Measurements from ENCODE around the gene CCL19. TPM values are rescaled to one million over a fixed set of nuclear protein-coding genes. Genes with fewer than 3 reads are reported as not detected.
"Not testable (repeated sequence)": the region's sequence is repeated elsewhere in the genome, so short reads cannot be mapped to it uniquely, and the experiment has no call there.

The CCL19 gene
- 1 to 10 TPM; 5.4 to 8.0 TPM for total RNA-seq

GRCh38 chr9:34690983-34691935 is at the start of gene CCL19:
CCL19 (minus strand) TSS chr9:34691276; CDS start chr9:34691139, 137 bp downstream.
- no peak for ATAC-seq (ENCODE audit: insufficient number of reproducible peaks, low FRiP score, low read depth)

GRCh38 chr9:34740176-34740575 is 49.1 kb upstream of the CCL19 start:
- H3K4me1 ChIP-seq (ENCODE audit: control insufficient read depth in 1 of 2, low read depth in 2 of 2); ATAC-seq (ENCODE audit: insufficient number of reproducible peaks, low FRiP score, low read depth); DNase-seq (ENCODE audit: low spot score); H3K9me3 ChIP-seq; H3K27ac ChIP-seq; H3K27me3 ChIP-seq (replicated peaks; ENCODE audit: insufficient read depth); H3K4me3 ChIP-seq; H3K36me3 ChIP-seq: not testable (repeated sequence)

More at GRCh38 chr9:34690983-34691935, at the start of gene CCL19:
- DNase-seq (ENCODE audit: low spot score), result no peak
- Histone ChIP-seq H3K27ac (no peak within 1 kb of the TSS), H3K4me3 (no peak within 1 kb of the TSS), H3K36me3 (no peaks in the 10 kb centered on the region), H3K27me3 (replicated peaks; ENCODE audit: insufficient read depth) (no peaks in the 10 kb centered on the region), H3K9me3 (no peaks in the 10 kb centered on the region), H3K4me1 (ENCODE audit: control insufficient read depth in 1 of 2, low read depth in 2 of 2) (peaks cover 3 to 42% of the 10 kb centered on the region in 2 donors)
- no peak for TF ChIP-seq CTCF (IDR thresholded peaks at IDR 0.05)

GRCh38 chr9:34737677-34738260 is 46.7 kb upstream of the CCL19 start:
- Histone ChIP-seq H3K4me1 (ENCODE audit: control insufficient read depth in 1 of 2, low read depth in 2 of 2) (no peaks in the 10 kb centered on the region), H3K9me3 (no peaks in the 10 kb centered on the region), H3K27ac (no peak overlapping the region), H3K4me3 (no peak overlapping the region), H3K27me3 (replicated peaks; ENCODE audit: insufficient read depth) (no peaks in the 10 kb centered on the region), H3K36me3 (no peaks in the 10 kb centered on the region)
- no peak for ATAC-seq (ENCODE audit: insufficient number of reproducible peaks, low FRiP score, low read depth)
- no peak for TF ChIP-seq CTCF (IDR thresholded peaks at IDR 0.05)
- no peak for DNase-seq (ENCODE audit: low spot score)

GRCh38 chr9:34734720-34735119 is 43.6 kb upstream of the CCL19 start:
- H3K4me1 ChIP-seq (ENCODE audit: control insufficient read depth in 1 of 2, low read depth in 2 of 2), result no peaks in the 10 kb centered on the region
- no peaks in the 10 kb centered on the region for H3K27me3 ChIP-seq (replicated peaks; ENCODE audit: insufficient read depth)
- ATAC-seq (ENCODE audit: insufficient number of reproducible peaks, low FRiP score, low read depth), result no peak
- H3K27ac ChIP-seq, result no peak overlapping the region
- no peaks in the 10 kb centered on the region for H3K36me3 ChIP-seq
- H3K9me3 ChIP-seq, result no peaks in the 10 kb centered on the region
- TF ChIP-seq CTCF (IDR thresholded peaks at IDR 0.05), result no peak
- no peak for DNase-seq (ENCODE audit: low spot score)
- no peak overlapping the region for H3K4me3 ChIP-seq

GRCh38 chr9:34732886-34733285 is 41.8 kb upstream of the CCL19 start:
- TF ChIP-seq CTCF (IDR thresholded peaks at IDR 0.05), result no peak
- Histone ChIP-seq H3K27ac (no peak overlapping the region), H3K4me1 (ENCODE audit: control insufficient read depth in 1 of 2, low read depth in 2 of 2) (no peaks in the 10 kb centered on the region), H3K4me3 (no peak overlapping the region), H3K9me3 (no peaks in the 10 kb centered on the region), H3K36me3 (no peaks in the 10 kb centered on the region), H3K27me3 (replicated peaks; ENCODE audit: insufficient read depth) (no peaks in the 10 kb centered on the region)
- DNase-seq (ENCODE audit: low spot score) (no peak), ATAC-seq (ENCODE audit: insufficient number of reproducible peaks, low FRiP score, low read depth) (no peak)
